T1000 (cell line): ENCODE results near the gene PEX16.
A peak's percentile ranks its signal among the peaks of the same experiment; 100 is the strongest.

Experiments used
- DNase-seq: peaks from one replicate; lab custom pipeline; 2025; ENCODE audit warnings: mixed read lengths; lab: John Stamatoyannopoulos, UW

Gene PEX16

GRCh38 chr11:45897556-45897955, 20.1 kb downstream of the PEX16 start:
- DNase-seq = no peak

- no peak for DNase-seq
These were observed 21.2 kb downstream of the PEX16 start for GRCh38 chr11:45896422-45896984.

DNA sequence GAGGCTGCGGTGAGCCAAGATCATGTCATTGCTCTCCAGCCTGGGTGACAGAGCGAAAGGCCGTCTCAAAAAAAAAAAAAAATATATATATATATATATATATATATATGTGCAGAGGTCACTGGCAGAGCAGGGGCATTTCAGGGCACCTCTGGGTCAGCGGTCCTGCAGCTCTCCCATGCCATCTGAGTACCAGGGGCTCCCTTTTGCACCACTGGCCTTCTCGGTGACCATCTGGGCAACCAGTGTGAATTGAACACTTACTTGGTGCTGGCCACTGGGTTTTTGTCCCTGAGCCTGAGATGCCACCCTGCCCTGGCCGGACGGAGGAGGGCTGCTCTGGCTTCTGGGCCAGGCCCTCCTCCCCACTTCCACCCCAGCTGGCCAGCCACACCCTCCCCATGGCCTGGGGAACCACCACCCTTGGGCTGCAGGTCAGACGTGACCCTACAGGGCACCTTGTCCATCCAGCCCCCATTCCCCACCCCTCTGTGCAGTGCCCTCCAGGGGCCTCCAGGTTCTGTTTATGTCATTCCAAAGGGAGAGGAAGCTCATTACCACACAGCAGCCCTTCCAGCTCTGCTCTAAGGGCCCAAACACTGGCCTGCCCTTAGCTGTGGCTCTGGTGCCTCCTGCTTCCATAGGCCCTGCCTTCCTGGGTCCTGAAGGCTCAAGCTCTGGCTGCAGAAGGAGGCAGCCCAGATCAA, 22.0 kb downstream of the PEX16 start:
- no peak for DNase-seq

- no peak for DNase-seq
These were observed 23.0 kb downstream of the PEX16 start for GRCh38 chr11:45894555-45895247.

DNA sequence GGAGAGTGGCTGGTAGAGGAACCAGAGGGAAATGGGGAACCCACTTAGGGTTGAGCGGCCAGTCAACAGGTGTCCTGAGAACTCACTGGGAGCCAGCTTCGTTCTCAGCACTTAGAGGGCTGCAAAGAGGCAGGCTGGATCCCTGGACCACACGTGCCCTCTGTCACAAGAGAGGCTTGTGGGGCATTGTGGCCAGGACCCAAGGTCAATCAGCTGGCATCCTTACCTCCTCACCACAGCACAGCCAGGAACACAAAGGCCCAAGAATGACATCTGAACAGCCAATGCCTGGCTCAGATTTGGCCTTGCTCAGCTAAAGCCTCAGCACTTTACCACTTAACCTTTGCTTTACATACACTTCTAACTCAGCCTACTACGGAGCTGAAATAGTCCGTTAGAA, 24.8 kb downstream of the PEX16 start:
- no peak for DNase-seq

DNA sequence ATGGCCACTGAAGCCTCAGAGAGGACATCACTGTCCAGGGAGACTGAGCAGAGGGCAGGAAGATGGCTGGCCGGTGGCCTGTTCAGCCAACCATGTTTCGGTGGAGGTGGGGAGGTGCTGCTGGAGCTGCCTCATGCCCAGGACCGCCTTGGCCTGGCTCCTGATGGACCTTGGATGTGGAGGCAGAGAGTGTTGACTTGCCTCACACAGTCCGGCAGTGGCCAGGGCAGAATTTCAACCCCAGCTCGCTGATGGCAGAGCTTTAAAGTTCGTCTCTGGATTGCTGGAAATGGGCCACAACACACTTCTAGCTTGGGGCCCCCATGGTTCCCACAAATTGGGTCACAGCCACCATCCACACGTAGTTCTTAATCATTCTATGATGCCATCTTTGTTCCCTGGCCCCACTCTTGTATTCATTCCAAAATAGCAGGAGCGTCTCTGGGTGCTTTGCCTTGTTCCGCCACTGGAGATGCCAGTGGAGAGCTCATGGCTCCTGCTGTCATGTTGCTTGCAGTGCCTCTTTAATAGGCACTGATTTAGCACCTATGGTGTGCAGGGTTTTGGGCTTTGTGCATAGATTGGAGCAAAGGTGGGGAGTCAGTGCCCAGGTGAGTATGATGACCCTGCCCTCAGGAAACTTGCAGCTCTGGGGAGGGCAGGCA, 26.7 kb downstream of the PEX16 start:
- no peak for DNase-seq

DNA sequence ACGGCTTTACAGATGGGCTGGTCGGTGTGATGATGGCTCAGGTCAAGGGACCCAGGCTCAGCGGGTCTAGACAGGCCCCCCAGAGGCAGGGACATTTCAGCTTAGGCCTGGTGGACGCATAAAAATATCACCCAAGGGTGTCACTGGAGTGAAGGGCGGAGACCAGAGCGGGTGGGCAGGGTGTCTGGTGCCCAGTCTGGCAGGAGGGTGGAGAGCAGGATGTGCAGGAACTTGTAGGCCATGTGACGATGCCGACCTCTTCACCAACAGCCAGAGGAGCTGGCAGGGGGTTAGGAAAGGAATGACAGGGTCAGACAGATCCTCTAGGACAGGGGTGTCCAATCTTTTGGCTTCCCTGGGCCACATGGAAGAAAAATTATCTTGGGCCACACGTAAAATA, 27.7 kb downstream of the PEX16 start:
- no peak for DNase-seq

DNA sequence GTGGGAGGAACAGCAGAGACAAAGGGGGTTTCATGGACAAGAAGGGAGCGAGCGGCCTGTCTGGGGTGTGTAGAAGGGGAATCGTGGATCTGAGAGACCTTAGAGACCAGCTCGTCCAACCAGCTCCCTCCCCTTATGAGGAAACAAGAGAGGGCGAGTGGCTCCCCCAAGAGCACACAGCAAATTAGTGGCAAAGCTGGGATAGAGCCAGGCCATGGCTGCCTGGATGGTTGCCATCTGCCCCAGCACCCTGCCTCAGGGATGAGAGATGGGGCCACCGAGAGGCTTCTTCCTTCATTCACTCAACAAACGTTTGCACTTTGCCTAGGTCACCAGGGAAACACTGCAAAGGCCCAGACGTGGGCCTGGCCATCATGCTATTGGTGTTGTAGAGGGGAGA, 28.1 kb downstream of the PEX16 start:
- no peak for DNase-seq

- DNase-seq = no peak
These were observed 30.1 kb downstream of the PEX16 start for GRCh38 chr11:45887587-45887986.

GRCh38 chr11:45886816-45887520, 30.7 kb downstream of the PEX16 start:
- DNase-seq = no peak

- no peak for DNase-seq
These were observed 31.6 kb downstream of the PEX16 start for GRCh38 chr11:45885921-45886721.

DNA sequence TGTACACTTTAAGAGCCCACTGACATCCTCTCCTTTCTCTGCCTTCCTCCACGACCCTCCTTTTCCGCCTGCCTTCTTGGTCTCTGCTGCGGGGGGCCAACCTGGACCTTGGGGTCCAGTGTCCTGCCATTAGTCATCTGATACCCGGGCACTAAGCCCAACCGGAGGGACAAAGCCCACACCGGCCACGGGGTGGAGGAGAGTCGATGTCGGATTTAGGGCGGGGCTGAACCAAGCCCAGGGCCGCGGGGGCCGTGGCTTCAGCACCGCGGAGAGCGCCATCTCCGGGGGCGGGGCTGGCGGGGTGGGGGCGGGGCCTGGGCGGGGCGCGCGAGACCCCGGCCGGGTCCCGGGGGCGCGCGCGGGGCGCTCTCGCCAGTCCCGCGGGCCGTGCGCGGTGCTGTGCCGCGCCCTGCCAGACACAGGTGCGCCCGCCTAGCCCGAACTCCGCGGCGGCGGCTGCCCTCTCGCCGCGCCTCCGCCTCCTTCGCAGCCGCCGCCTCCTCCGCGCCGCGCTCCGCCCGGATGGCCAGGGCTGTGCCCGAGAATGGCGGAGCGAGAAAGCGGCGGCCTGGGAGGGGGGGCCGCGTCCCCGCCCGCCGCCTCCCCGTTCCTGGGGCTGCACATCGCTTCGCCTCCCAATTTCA, 32.3 kb downstream of the PEX16 start, which contains the start of gene MAPK8IP1:
MAPK8IP1 (plus strand) TSS at position 378 of the 647 bp plus-strand sequence; CDS start at position 548, 170 bp downstream.
- DNase-seq = no peak

GRCh38 chr11:45884596-45885185, 33.0 kb downstream of the PEX16 start:
- DNase-seq = no peak

- no peak for DNase-seq
These were observed 35.8 kb downstream of the PEX16 start for GRCh38 chr11:45881708-45882368.

GRCh38 chr11:45880772-45881570, 36.7 kb downstream of the PEX16 start:
- no peak for DNase-seq

- DNase-seq = peak; percentile 64
These were observed 37.6 kb downstream of the PEX16 start for GRCh38 chr11:45879803-45880686.

DNA sequence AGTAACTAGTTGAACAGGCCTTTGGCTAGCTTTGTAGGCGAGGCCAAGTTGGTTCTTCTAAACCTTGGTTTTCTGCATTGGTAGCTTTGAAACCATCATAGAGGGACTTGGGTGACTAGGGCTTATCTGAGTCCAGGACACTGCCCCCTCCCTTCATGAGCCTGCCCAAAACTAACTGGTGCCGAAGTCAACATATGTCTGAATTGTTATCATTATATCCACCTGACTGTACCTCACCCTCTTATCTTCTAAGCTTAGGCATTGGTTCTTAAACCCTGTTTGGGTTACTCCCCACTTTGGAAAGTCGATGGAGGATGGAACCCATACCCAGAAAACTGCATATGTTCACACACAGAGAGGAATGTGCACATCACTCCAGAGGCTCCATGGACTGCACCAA, 39.8 kb downstream of the PEX16 start:
- DNase-seq = no peak

- DNase-seq = no peak
These were observed 40.5 kb downstream of the PEX16 start for GRCh38 chr11:45877221-45877620.
